Ishikawa (cell line): ENCODE results near the gene GMPPA.
A peak's percentile ranks its signal among the peaks of the same experiment; 100 is the strongest.

Experiments
- CEBPB ChIP-seq: IDR thresholded peaks from 2 replicates; pipeline ENCODE4 v1.6.1; 2012
- CREB1 ChIP-seq: IDR thresholded peaks from 2 replicates; pipeline ENCODE4 v1.6.1; 2012; ENCODE audit warnings: low read depth
- EGR1 ChIP-seq: IDR thresholded peaks from 2 replicates; pipeline ENCODE4 v1.6.1; 2012
- EP300 ChIP-seq: IDR thresholded peaks from 2 replicates; pipeline ENCODE4 v1.6.1; 2012; ENCODE audit warnings: borderline replicate concordance
- FOXM1 ChIP-seq: IDR thresholded peaks from 2 replicates; pipeline ENCODE4 v1.6.1; 2012; ENCODE audit warnings: low read depth, borderline replicate concordance
- MAX ChIP-seq: IDR thresholded peaks from 2 replicates; pipeline ENCODE4 v1.6.1; 2012
- NFIC ChIP-seq: IDR thresholded peaks from 2 replicates; pipeline ENCODE4 v1.6.1; 2012
- RAD21 ChIP-seq: IDR thresholded peaks from 2 replicates; pipeline ENCODE4 v1.6.1; 2012; ENCODE audit warnings: low read depth
- REST ChIP-seq: IDR thresholded peaks from 2 replicates; pipeline ENCODE4 v1.6.1; 2012; ENCODE audit warnings: low read depth, mild to moderate bottlenecking
- TAF1 ChIP-seq: IDR thresholded peaks from 2 replicates; pipeline ENCODE4 v1.6.1; 2012; ENCODE audit warnings: low read depth, mild to moderate bottlenecking
- TCF12 ChIP-seq: IDR thresholded peaks from 2 replicates; pipeline ENCODE4 v1.6.1; 2012; ENCODE audit warnings: low read depth
- TEAD4 ChIP-seq: IDR thresholded peaks from 2 replicates; pipeline ENCODE4 v1.6.1; 2012
- USF1 ChIP-seq: IDR thresholded peaks from 2 replicates; pipeline ENCODE4 v1.6.1; 2012
- YY1 ChIP-seq: IDR thresholded peaks from 2 replicates; pipeline ENCODE4 v1.6.1; 2012; ENCODE audit warnings: low read depth
- ZBTB7A ChIP-seq: IDR thresholded peaks from 2 replicates; pipeline ENCODE4 v1.6.1; 2012; ENCODE audit warnings: low read depth

The GMPPA gene

GRCh38 chr2:219549619-219550018 lies 50.9 kb downstream of the GMPPA start:
- TF ChIP-seq TCF12 (no peak), MAX (no peak), CREB1 (no peak), FOXM1 (no peak), YY1 (no peak), EGR1 (no peak), TEAD4 (no peak), USF1 (no peak), NFIC (no peak), REST (no peak), RAD21 (no peak), CEBPB (no peak), ZBTB7A (no peak), EP300 (no peak), TAF1 (no peak)

- TF ChIP-seq ZBTB7A (peak; percentile 65), RAD21 (no peak)
Observed at GRCh38 chr2:219551441-219552381, 53.0 kb downstream of the GMPPA start.

GRCh38 chr2:219552382-219553167 lies 53.9 kb downstream of the GMPPA start:
- TF ChIP-seq CEBPB (no peak), ZBTB7A (0 out of 2 replicates have a peak, but pooled peaks have one; percentile 42), RAD21 (no peak), USF1 (0 out of 2 replicates have a peak, but pooled peaks have one; percentile 1), MAX (peak; percentile 83), NFIC (no peak)

GRCh38 chr2:219553168-219553417 lies 54.4 kb downstream of the GMPPA start:
- TF ChIP-seq MAX (no peak), TAF1 (no peak), EGR1 (no peak), CEBPB (no peak), EP300 (no peak), CREB1 (no peak), TCF12 (no peak), ZBTB7A (no peak), USF1 (no peak), TEAD4 (no peak), YY1 (no peak), NFIC (no peak)

GRCh38 chr2:219553463-219553963 lies 54.8 kb downstream of the GMPPA start:
- no peak for TF ChIP-seq TCF12
- TF ChIP-seq FOXM1: no peak
- TF ChIP-seq TAF1: no peak
- TF ChIP-seq YY1: no peak
- TF ChIP-seq MAX: no peak
- TF ChIP-seq CEBPB: no peak
- no peak for TF ChIP-seq CREB1
- TF ChIP-seq EGR1: no peak
- TF ChIP-seq EP300: no peak
- TF ChIP-seq ZBTB7A: no peak
- no peak for TF ChIP-seq USF1
- no peak for TF ChIP-seq NFIC
- no peak for TF ChIP-seq TEAD4
- no peak for TF ChIP-seq RAD21
- TF ChIP-seq REST: no peak
